ENCODE data around the gene HECTD1. TPM values are rescaled to one million over a fixed set of nuclear protein-coding genes. Genes with fewer than 3 reads are reported as not detected.
A peak's percentile ranks its signal among the peaks of the same experiment; 100 is the strongest.

Gene HECTD1
- total RNA-seq, 1 experiment from 2014 or later, result 88.5 TPM

- TF ChIP-seq SMAD4 (CRISPR knock-in tag; IDR thresholded peaks at IDR 0.05), result no peak
- TF ChIP-seq TCF7 (CRISPR knock-in tag; IDR thresholded peaks at IDR 0.05; ENCODE audit: low read depth), result no peak
- no peak for TF ChIP-seq NFYB (CRISPR knock-in tag; conservative IDR thresholded peaks at IDR 0.05; ENCODE audit: low read depth)
- no peak for TF ChIP-seq TEAD4 (CRISPR knock-in tag; IDR thresholded peaks at IDR 0.05)
- TF ChIP-seq ELF4 (CRISPR knock-in tag; IDR thresholded peaks at IDR 0.05; ENCODE audit: low read depth), result no peak
- TF ChIP-seq KAT7 (CRISPR knock-in tag; IDR thresholded peaks at IDR 0.05; ENCODE audit: borderline replicate concordance), result no peak
- no peak for TF ChIP-seq SMAD3 (CRISPR knock-in tag; IDR thresholded peaks at IDR 0.05; ENCODE audit: borderline replicate concordance)
- no peak for TF ChIP-seq ZNF423 (CRISPR knock-in tag; IDR thresholded peaks at IDR 0.05)
- no peak for TF ChIP-seq RORB (CRISPR knock-in tag; IDR thresholded peaks at IDR 0.05)
- DNase-seq (ENCODE audit: low spot score), result no peak
- no peaks in the 10 kb centered on the region for H3K27me3 Mint-ChIP-seq (ENCODE audit: low read depth)
- POLR2A ChIA-PET, result no interaction called here
- CTCF ChIA-PET, result no interaction called here
- ATAC-seq, result no peak
- no peak overlapping the region for H3K4me3 Mint-ChIP-seq
- peaks cover 51% of the 10 kb centered on the region for H3K36me3 Mint-ChIP-seq
- H3K4me1 Mint-ChIP-seq, result no peaks in the 10 kb centered on the region
- H3K27ac Mint-ChIP-seq, result no peak overlapping the region
- H3K9me3 Mint-ChIP-seq, result no peaks in the 10 kb centered on the region
These were observed 33.2 kb downstream of the HECTD1 start for GRCh38 chr14:31174433-31174832.

- no peaks in the 10 kb centered on the region for H3K27me3 Mint-ChIP-seq (ENCODE audit: low read depth)
- H3K27ac Mint-ChIP-seq, result peak overlapping the region; percentile 33; the same call in 1 of the 2 replicates
- H3K36me3 Mint-ChIP-seq, result peaks cover 58% of the 10 kb centered on the region
- DNase-seq (ENCODE audit: low spot score) (no peak), ATAC-seq (no peak)
- no peak overlapping the region for H3K4me3 Mint-ChIP-seq
- POLR2A ChIA-PET, result no interaction called here
- TF ChIP-seq ZNF219 (CRISPR knock-in tag; IDR thresholded peaks at IDR 0.05; ENCODE audit: borderline replicate concordance) (no peak), ATF6 (CRISPR knock-in tag; IDR thresholded peaks at IDR 0.05) (no peak), PRRX2 (CRISPR knock-in tag; IDR thresholded peaks at IDR 0.05) (no peak), ZNF425 (CRISPR knock-in tag; conservative IDR thresholded peaks at IDR 0.05) (no peak), ATF2 (CRISPR knock-in tag; IDR thresholded peaks at IDR 0.05; ENCODE audit: borderline replicate concordance, low read depth) (no peak), ZNF512 (CRISPR knock-in tag; IDR thresholded peaks at IDR 0.05; ENCODE audit: borderline replicate concordance) (no peak), ERG (CRISPR knock-in tag; IDR thresholded peaks at IDR 0.05) (no peak), FOXP4 (CRISPR knock-in tag; IDR thresholded peaks at IDR 0.05) (no peak), ELF4 (CRISPR knock-in tag; IDR thresholded peaks at IDR 0.05; ENCODE audit: low read depth) (no peak), FOXK1 (CRISPR knock-in tag; IDR thresholded peaks at IDR 0.05) (no peak)
- H3K4me1 Mint-ChIP-seq, result no peaks in the 10 kb centered on the region
- no peaks in the 10 kb centered on the region for H3K9me3 Mint-ChIP-seq
- CTCF ChIA-PET, result no interaction called here
These were observed 34.3 kb downstream of the HECTD1 start for GRCh38 chr14:31173120-31173837.

Data from WTC11 (cell line).